ENCODE measurements around the gene ARHGEF7. TPM values are rescaled to one million over a fixed set of nuclear protein-coding genes. Genes with fewer than 3 reads are reported as not detected.

ARHGEF7 gene
- total RNA-seq, 1 donor from 2014 or later, result 95.7 TPM

GRCh38 chr13:111304603-111305289 is 189.6 kb downstream of the ARHGEF7 start:
- ChIA-PET POLR2A (no interaction called here), CTCF (no interaction called here)
- ATAC-seq (ENCODE audit: low read depth), result no peak
- H3K4me1 Mint-ChIP-seq, result peaks cover 3% of the 10 kb centered on the region
- no peaks in the 10 kb centered on the region for H3K27me3 Mint-ChIP-seq
- no peaks in the 10 kb centered on the region for H3K9me3 Mint-ChIP-seq
- peaks cover 83% of the 10 kb centered on the region for H3K36me3 Mint-ChIP-seq (ENCODE audit: low read depth)
- intact Hi-C loops (cut with micrococcal nuclease), result no loop called here
- DNase-seq, result no peak
- H3K4me3 Mint-ChIP-seq, result no peak overlapping the region
- no peak overlapping the region for H3K27ac Mint-ChIP-seq
- TF ChIP-seq, protein P1, sequence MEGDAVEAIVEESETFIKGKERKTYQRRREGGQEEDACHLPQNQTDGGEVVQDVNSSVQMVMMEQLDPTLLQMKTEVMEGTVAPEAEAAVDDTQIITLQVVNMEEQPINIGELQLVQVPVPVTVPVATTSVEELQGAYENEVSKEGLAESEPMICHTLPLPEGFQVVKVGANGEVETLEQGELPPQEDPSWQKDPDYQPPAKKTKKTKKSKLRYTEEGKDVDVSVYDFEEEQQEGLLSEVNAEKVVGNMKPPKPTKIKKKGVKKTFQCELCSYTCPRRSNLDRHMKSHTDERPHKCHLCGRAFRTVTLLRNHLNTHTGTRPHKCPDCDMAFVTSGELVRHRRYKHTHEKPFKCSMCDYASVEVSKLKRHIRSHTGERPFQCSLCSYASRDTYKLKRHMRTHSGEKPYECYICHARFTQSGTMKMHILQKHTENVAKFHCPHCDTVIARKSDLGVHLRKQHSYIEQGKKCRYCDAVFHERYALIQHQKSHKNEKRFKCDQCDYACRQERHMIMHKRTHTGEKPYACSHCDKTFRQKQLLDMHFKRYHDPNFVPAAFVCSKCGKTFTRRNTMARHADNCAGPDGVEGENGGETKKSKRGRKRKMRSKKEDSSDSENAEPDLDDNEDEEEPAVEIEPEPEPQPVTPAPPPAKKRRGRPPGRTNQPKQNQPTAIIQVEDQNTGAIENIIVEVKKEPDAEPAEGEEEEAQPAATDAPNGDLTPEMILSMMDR (IDR thresholded peaks at IDR 0.05), result no peak

DNA sequence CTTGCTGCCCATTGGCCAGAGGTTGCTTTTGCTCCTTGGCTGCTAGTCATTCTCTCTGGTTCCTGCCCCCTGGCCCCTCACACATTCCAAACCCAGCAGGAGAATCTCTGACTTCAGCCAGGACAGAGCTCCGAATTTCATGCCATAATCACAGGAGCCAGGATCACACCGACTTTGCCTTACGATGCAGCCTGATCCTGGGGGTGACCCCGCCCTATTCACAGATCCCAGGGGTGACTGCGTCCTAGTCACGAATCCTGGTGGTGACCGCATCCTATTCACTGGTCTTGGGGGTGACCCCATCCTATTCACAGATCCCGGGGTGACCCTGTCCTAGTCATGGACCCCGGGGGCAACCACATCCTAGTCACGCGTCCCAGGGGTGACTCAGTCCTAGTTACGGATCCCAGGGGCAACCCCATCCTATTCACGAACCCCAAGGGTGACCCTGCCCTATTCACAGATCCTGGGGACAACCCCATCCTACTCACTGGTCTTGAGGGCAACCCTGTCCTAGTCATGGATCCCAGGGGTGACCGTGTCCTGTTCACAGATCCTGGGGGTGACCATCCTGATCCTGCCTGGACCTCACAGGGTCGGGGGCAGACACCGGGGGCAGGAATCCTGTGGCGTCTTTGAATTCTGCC is 198.0 kb downstream of the ARHGEF7 start:
- POLR2A ChIA-PET, result no interaction called here
- CTCF ChIA-PET, result no interaction called here

GRCh38 chr13:111313911-111314425 is 198.9 kb downstream of the ARHGEF7 start:
- Mint-ChIP-seq H3K4me1 (no peaks in the 10 kb centered on the region), H3K4me3 (no peak overlapping the region), H3K36me3 (ENCODE audit: low read depth) (peaks cover 53% of the 10 kb centered on the region), H3K27ac (no peak overlapping the region), H3K9me3 (peaks cover 2% of the 10 kb centered on the region), H3K27me3 (no peaks in the 10 kb centered on the region)
- intact Hi-C loops (cut with micrococcal nuclease), result no loop called here
- TF ChIP-seq, protein P1 (IDR thresholded peaks at IDR 0.05), result no peak
- ChIA-PET POLR2A (no interaction called here), CTCF (no interaction called here)
- ATAC-seq (ENCODE audit: low read depth), result no peak
- DNase-seq, result no peak

More for the DNA sequence above, 198.0 kb downstream of the ARHGEF7 start:
- H3K27me3 Mint-ChIP-seq, result no peaks in the 10 kb centered on the region
- intact Hi-C loops (cut with micrococcal nuclease), result no loop called here
- peaks cover 58% of the 10 kb centered on the region for H3K36me3 Mint-ChIP-seq (ENCODE audit: low read depth)
- H3K27ac Mint-ChIP-seq, result no peak overlapping the region
- ATAC-seq (ENCODE audit: low read depth) (no peak), DNase-seq (no peak)
- H3K4me1 Mint-ChIP-seq, result no peaks in the 10 kb centered on the region
- H3K9me3 Mint-ChIP-seq, result peaks cover 2% of the 10 kb centered on the region
- TF ChIP-seq, protein P1 (IDR thresholded peaks at IDR 0.05), result no peak
- no peak overlapping the region for H3K4me3 Mint-ChIP-seq

DNA sequence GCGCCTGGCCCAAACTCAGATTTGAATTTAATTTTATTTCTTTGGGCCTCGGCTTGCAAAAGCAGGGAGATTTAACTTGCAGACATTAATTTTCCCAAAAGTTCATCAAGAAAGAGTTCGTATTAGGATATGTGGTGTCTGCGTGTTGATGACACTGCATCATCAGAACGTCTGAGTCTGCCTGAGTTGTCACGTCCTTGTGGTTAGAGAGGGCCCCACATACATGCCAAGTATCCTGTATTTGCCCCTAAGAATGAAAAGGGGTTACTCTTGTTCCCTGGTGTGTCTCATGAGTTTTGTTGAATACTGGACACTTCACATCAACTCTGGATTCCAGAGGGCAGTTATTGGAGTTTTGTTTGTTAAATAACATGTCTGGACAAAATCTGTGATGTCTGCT is 199.7 kb downstream of the ARHGEF7 start:
- peaks cover 48% of the 10 kb centered on the region for H3K36me3 Mint-ChIP-seq (ENCODE audit: low read depth)
- TF ChIP-seq, protein P1 (IDR thresholded peaks at IDR 0.05), result no peak
- no peak for DNase-seq
- no peak overlapping the region for H3K4me3 Mint-ChIP-seq
- H3K9me3 Mint-ChIP-seq, result peaks cover 2% of the 10 kb centered on the region
- ChIA-PET CTCF (no interaction called here), POLR2A (no interaction called here)
- no peak for ATAC-seq (ENCODE audit: low read depth)
- intact Hi-C loops (cut with micrococcal nuclease), result no loop called here
- no peaks in the 10 kb centered on the region for H3K27me3 Mint-ChIP-seq
- H3K4me1 Mint-ChIP-seq, result no peaks in the 10 kb centered on the region
- no peak overlapping the region for H3K27ac Mint-ChIP-seq

DNA sequence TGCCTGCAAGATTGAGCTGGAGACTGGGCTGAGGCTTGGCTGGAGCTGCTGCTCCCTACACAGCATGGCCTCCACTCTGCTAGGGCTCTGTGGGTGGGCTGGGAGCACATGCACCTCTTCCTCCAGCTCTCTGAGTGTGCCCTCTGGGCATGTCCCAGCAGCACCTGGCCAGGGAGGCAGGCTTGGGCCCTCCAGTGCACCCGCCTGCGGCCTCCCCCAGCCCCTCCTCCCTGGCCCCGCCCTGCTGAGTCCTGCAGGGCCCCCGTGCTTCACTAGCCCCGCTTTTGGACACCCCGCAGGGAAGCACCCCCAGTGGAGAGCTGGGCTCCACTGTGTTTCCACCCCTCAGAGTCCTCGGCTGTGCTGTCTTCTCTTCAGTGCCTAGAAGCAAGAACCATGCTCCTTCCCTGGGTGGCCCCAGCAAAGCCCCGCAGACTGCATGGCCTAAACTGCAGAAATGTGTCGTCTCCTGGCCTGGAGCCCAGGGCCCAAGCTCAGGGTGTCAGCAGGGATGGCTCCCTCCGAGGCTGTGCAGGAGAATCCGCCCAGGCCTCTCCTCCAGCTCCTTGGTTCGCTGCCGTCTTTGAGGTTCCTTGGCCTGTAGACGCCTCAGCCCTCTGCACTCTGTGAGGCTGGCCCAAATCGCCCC is 200.4 kb downstream of the ARHGEF7 start:
- no peak for DNase-seq
- Mint-ChIP-seq H3K9me3 (peaks cover 2% of the 10 kb centered on the region), H3K4me3 (no peak overlapping the region), H3K36me3 (ENCODE audit: low read depth) (peaks cover 43% of the 10 kb centered on the region), H3K4me1 (no peaks in the 10 kb centered on the region), H3K27me3 (no peaks in the 10 kb centered on the region), H3K27ac (no peak overlapping the region)
- ChIA-PET CTCF (no interaction called here), POLR2A (no interaction called here)
- ATAC-seq (ENCODE audit: low read depth), result no peak
- TF ChIP-seq, protein P1 (IDR thresholded peaks at IDR 0.05), result no peak
- intact Hi-C loops (cut with micrococcal nuclease), result no loop called here

Data from activated B cell treated with CpG ODN at 0.5 μM for 24 hours (primary cell).